Fibroblast of villous mesenchyme (primary cell): ENCODE results near the gene COL6A3. TPM values are rescaled to one million over a fixed set of nuclear protein-coding genes. Genes with fewer than 3 reads are reported as not detected.
A peak's percentile ranks its signal among the peaks of the same experiment; 100 is the strongest.

Experiments used
- DNase-seq: peaks from one replicate; pipeline ENCODE4 v3.0.0-alpha.2; 2010; ENCODE audit warnings: low read depth
- H3K4me3 ChIP-seq: 2 replicates; pipeline ENCODE4 v1.5.1; 2011; ENCODE audit warnings: low read depth, mild to moderate bottlenecking, low read length
- total RNA-seq: library from RNA; depleted of rRNA; stranded (reverse); fragments of >200 nt; gene quantifications from 2 replicates; pipeline ENCODE4 v1.2.3, GENCODE V29; 2012
- TF ChIP-seq, protein P1 (sequence below): IDR thresholded peaks from 2 replicates; pipeline ENCODE4 v1.5.1; 2012; ENCODE audit warnings: low read depth, mild to moderate bottlenecking, low read length; ENCODE audit not compliant: insufficient read depth

The COL6A3 gene
- total RNA-seq, 1 donor: 1,329 TPM

DNA sequence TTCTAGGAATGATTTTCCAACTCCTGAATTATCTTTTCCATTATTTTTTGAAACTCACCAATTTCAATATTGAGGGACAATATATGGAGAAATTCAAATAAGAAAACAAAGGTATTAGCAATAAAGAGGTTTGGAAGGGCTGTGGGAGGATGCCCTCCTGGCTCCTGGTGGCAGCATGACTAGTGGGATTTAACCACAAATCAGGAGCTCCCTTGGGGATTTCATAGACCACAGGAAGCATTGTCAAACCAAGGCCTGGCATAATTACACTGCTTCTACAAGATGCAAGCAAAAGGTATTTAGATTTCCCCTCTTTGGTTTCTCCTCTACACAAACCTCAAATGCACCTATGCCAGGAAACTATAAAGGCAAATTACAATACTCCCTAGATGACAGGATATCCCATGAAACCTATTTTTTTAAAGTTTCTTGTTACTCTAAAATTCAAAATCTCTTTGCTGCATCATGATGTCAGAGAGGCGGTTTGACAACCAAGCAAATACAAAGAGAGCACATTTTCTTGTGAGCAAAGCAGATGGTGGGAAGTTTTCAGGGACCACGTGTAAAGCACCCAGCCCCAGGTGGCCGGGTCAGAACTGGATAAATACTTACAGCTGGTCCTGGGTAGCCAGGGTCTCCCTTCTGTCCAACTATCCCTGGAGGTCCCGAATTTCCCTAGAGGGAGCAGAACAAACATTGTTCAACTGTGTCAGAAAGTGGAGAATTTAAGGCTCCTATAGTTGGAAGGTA lies 67.9 kb downstream of the COL6A3 start:
- DNase-seq: no peak
- TF ChIP-seq, protein P1, sequence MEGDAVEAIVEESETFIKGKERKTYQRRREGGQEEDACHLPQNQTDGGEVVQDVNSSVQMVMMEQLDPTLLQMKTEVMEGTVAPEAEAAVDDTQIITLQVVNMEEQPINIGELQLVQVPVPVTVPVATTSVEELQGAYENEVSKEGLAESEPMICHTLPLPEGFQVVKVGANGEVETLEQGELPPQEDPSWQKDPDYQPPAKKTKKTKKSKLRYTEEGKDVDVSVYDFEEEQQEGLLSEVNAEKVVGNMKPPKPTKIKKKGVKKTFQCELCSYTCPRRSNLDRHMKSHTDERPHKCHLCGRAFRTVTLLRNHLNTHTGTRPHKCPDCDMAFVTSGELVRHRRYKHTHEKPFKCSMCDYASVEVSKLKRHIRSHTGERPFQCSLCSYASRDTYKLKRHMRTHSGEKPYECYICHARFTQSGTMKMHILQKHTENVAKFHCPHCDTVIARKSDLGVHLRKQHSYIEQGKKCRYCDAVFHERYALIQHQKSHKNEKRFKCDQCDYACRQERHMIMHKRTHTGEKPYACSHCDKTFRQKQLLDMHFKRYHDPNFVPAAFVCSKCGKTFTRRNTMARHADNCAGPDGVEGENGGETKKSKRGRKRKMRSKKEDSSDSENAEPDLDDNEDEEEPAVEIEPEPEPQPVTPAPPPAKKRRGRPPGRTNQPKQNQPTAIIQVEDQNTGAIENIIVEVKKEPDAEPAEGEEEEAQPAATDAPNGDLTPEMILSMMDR: no peak

DNA sequence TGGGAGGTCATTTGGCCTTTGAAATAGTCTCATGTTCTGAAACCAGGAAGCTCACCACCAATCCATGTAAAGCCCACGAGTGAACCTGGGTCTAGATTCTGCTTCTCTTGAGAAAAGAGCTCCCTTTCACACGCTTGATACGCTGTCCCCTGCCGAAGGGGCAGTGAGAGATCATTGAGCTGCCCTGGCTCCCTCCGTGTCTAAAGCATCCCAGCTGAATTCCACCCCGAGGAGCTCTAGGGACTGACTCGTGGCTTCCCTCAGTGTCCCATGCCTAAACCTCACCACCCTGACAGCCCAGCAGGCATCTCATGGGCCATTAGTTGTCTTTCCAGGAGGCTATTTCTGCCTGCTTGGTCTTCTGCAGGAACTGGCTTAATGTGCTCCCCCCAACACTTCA lies 68.6 kb downstream of the COL6A3 start:
- H3K4me3 ChIP-seq: no peak overlapping the region
- TF ChIP-seq, protein P1: no peak
- DNase-seq: no peak

More for the DNA sequence above, 67.9 kb downstream of the COL6A3 start:
- H3K4me3 ChIP-seq: no peak overlapping the region

DNA sequence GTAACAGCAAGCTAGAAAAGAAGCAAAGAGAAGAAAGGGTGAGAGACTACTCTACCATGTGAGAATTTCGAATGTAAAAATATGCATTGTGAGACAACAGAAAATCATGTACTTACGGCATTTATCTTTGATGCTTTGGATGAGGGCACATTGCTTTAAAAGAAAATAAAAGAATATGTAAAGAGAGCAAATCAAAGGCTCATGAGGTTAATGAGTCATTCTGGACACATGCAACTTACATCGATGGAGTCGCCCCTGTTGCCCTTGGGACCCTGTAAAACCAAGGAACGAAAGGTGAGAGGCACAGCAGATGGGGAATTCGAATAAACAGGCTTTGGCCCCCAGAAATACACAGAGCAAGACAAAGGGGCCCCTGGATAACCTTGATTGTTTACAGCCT lies 69.0 kb downstream of the COL6A3 start:
- no peak overlapping the region for H3K4me3 ChIP-seq
- TF ChIP-seq, protein P1: no peak
- no peak for DNase-seq

DNA sequence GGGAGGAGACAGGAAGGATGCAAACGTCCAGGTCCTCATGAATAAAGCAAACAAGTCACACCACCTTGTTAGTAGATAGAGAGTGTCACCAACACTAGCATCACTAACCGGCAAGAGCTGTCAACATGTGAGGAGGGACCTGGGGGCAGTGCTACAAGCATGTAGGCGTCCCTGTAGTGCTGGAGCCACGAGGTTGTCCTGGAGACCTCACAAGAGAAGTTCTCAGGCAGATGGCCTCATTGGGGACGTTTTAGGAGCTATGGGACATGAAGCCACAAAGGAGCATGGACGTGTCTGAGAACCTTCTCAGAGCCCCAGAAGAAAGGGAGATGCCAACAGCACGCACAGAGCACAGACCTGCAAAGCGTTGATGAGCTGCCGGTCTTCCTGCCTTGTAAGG lies 70.0 kb downstream of the COL6A3 start:
- TF ChIP-seq, protein P1: no peak
- DNase-seq: no peak
- H3K4me3 ChIP-seq: no peak overlapping the region

DNA sequence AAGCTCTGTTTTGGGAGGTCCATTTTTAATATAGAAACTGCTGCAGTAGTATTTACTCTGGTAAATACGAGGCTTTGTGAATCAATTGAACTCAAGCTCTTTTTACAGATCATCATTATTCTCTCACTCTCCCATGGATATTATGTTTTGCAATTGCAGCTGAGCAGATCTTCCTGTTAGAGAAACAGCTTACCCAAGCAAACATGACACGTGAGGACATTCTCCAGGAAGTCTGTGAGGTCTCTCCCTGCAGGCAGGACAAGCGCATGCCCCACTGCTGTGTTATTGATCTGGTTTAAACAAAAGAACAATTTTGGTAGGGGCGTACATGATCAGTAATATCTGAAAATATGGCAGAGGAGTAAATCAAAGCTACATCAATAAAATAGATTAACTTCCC lies 72.1 kb downstream of the COL6A3 start:
- DNase-seq: peak; percentile 82
- TF ChIP-seq, protein P1: no peak
- H3K4me3 ChIP-seq: no peak overlapping the region

DNA sequence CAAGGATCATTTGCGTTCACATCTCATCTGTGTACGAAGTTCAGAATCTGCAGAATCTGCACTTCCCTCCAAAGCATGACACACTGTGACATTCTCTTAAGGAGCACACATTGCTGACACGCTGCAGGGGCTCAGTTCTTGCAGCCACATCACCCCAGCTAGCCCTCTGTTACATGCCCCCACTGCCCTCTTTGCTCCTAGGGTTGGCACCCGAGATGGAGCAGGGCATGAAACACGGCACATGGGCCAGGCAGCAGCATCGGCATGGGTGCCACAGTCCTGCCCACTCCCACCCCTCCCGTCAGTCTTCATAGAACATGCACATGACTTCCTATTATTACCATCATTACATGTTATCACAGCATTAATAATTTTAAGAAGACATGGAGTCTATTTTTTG lies 76.4 kb downstream of the COL6A3 start:
- DNase-seq: no peak
- TF ChIP-seq, protein P1: no peak
- H3K4me3 ChIP-seq: no peak overlapping the region

DNA sequence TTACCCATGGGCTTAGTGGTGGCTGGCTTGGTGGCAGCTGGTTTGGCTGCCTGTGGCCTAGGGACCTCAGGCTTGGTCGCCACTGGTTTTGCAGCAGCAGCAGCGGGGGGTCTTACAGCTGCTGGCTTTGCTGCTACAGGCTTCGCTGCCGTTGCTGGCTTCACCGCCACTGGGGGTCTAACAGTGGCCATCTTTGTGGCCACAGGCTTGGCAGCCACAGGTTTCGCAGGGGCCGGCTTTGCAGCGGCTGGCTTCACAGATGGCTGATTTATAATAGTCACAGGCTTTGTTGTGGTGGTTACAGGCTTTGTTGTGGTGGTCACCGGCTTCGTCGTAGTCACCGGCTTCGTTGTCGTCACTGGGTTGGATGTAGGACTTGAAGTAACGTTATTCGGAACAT lies 77.8 kb downstream of the COL6A3 start:
- DNase-seq: no peak
- no peak overlapping the region for H3K4me3 ChIP-seq
- TF ChIP-seq, protein P1: no peak
